IPS-15b (cell line): ENCODE data around the gene DOK7.

Source experiments
- H3K27me3 ChIP-seq: one replicate; pipeline ENCODE4 v1.6.1; 2013; ENCODE audit warnings: low read length; ENCODE audit not compliant: control insufficient read depth, insufficient read depth
- H3K36me3 ChIP-seq: one replicate; pipeline ENCODE4 v1.6.1; 2013; ENCODE audit warnings: low read length; ENCODE audit not compliant: control insufficient read depth, insufficient read depth
- H3K4me1 ChIP-seq: one replicate; pipeline ENCODE4 v1.6.1; 2013; ENCODE audit warnings: mild to moderate bottlenecking, low read length; ENCODE audit not compliant: control insufficient read depth, insufficient read depth
- H3K4me3 ChIP-seq: one replicate; pipeline ENCODE4 v1.5.1; 2013; ENCODE audit warnings: low read depth, low read length
- H3K9ac ChIP-seq: one replicate; pipeline ENCODE4 v1.6.1; 2013; ENCODE audit warnings: low read depth, mild to moderate bottlenecking, low read length
- H3K9me3 ChIP-seq: one replicate; pipeline ENCODE4 v1.6.1; 2013; ENCODE audit warnings: mild to moderate bottlenecking, low read length; ENCODE audit not compliant: control insufficient read depth, insufficient read depth

Gene DOK7

DNA sequence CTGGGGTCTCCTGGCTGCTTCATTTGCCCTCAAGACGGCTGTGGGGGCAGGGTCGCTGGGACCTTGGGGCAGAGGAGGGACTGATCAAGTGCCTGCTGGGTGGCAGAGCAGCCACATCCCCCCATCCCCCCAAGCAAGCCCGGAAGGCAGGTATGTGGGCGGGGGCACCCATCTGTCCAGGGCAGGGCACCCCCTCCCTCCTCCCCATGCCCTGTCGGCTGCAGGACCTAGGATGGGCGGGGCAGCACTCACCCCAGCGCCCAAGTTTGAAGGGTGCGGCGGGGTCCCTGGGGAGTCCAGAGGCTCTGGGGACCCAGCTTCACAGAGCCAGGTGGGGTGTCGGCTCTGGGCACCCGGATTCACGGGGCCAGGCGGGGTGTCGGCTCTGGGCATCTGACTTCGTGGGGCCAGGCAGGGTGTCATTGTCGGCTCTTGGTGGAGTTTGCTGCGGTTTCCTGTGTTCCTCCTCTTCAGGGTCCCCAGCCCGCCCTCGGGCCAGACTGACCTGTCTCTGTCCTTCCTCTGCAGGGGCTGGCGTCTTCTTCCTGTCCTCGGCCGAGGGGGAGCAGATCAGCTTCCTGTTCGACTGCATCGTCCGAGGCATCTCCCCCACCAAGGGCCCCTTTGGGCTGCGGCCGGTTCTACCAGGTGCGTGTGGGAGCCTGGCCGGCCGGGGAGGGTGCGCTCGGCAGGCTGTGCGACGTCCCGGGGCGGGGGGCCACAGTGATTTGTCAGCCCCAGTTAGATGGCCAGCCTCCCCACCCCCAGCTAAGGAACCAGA is 22.1 kb downstream of the DOK7 start:
- H3K4me3 ChIP-seq = no peak overlapping the region
- H3K27me3 ChIP-seq = peaks cover 48% of the 10 kb centered on the region
- H3K9me3 ChIP-seq = no peaks in the 10 kb centered on the region
- H3K36me3 ChIP-seq = no peaks in the 10 kb centered on the region
- peaks cover 7% of the 10 kb centered on the region for H3K4me1 ChIP-seq
- H3K9ac ChIP-seq = no peak overlapping the region

DNA sequence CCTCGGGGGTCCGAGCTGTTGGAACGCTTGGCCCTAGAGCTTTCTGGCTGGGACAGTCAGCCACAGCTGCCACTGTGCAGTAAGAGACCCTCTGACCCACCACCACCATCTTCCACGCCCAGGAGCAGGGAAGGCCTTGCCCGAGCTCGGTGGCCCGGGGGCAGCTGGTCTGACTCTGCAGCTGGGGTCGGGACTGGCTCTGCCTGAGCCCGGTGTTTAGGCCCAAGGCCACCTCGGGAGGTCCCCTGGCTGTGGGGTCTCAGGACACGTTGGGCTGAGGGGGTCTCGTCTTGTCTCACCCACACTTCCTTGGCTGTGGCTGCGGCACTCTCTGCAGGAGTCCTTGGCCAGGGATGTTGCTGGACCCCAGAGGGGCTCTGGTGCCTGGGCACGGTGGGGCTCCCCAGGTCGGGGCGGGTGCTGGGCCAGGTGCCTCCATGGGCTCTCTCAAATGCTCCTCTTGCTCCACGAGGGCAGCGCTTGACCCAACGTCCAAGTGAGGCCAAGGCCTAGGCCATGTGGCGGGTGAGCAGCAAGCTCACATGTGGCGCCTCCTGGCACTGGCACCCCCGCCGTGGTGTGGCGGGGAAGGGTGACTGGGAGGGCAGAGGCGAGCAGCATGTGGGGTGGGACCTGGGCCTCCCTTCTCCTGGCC is 22.9 kb downstream of the DOK7 start:
- H3K9ac ChIP-seq = no peak overlapping the region
- no peaks in the 10 kb centered on the region for H3K9me3 ChIP-seq
- H3K4me3 ChIP-seq = no peak overlapping the region
- peaks cover 4% of the 10 kb centered on the region for H3K4me1 ChIP-seq
- H3K27me3 ChIP-seq = peaks cover 56% of the 10 kb centered on the region
- H3K36me3 ChIP-seq = no peaks in the 10 kb centered on the region

DNA sequence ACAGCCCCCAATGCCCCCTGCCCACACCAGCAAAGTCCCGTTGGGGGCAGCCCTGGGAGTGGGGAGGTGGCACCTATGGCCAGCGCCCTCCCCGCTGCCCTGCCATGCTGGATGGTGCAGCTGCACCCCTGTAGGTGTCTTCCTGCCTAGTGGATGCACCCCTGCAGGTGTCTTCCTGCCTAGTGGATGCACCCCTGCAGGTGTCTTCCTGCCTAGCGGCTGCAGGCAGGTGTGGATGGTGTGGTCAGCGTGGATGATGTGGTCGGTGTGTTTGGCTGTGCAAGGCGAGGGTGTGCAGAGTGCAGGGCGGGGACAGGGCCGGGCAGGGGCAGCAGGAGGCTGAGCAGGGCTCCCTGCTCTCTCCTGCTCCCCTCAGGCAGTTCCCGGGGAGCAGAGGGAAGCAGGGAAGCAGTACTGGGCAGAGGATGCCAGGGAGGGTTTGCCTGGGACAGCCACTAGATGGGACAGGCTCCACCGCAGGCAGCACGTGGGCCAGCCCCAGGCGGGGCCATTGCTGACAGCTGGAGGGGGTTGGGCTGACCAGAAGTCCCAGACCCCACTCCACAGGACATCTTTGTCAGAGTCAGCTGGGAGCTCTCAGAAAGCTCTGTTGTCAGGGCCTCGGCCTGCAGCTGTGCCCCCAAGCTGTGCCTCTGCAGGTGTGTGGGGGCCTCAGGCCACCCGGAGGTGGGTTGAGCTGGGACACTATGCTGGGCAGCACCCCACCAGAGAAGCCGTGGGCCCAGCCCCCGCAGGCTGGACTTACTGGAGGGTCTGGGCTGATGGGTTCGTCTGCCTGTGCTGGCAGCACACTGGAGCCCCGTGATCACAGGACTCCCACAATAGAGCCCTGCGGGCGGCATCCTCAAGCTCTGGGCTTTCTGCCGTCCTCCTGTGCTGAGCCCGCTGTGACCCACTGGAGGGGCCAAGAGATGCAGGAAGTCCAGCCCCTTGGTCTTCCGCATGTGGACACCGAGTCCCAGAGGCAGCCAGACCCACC is 23.7 kb downstream of the DOK7 start:
- H3K4me3 ChIP-seq = no peak overlapping the region
- peaks cover 63% of the 10 kb centered on the region for H3K27me3 ChIP-seq
- no peak overlapping the region for H3K9ac ChIP-seq
- H3K4me1 ChIP-seq = peaks cover under 1% of the 10 kb centered on the region
- H3K9me3 ChIP-seq = no peaks in the 10 kb centered on the region
- no peaks in the 10 kb centered on the region for H3K36me3 ChIP-seq

DNA sequence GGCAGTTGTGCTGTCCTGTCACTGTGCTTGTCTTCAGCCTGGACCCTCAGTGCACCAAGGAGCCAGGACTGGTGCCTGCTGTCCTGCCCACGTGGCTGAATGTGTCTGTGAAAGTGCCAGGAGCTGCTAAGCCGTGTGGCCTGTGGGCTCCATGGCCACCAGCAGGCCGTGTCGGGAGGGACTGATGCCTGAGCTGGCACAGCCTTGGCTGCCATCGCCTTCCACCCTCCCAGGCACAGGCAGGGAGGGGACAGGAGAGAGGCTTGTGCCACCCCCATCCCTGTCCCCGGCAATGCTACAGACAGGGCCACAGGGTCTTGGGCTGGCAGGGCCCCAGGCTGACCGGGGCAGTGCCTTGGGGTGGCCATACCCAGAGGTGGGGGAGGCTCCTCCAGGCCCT is 24.8 kb downstream of the DOK7 start:
- no peak overlapping the region for H3K9ac ChIP-seq
- peaks cover 3% of the 10 kb centered on the region for H3K4me1 ChIP-seq
- no peaks in the 10 kb centered on the region for H3K36me3 ChIP-seq
- no peaks in the 10 kb centered on the region for H3K9me3 ChIP-seq
- no peak overlapping the region for H3K4me3 ChIP-seq
- peaks cover 65% of the 10 kb centered on the region for H3K27me3 ChIP-seq

DNA sequence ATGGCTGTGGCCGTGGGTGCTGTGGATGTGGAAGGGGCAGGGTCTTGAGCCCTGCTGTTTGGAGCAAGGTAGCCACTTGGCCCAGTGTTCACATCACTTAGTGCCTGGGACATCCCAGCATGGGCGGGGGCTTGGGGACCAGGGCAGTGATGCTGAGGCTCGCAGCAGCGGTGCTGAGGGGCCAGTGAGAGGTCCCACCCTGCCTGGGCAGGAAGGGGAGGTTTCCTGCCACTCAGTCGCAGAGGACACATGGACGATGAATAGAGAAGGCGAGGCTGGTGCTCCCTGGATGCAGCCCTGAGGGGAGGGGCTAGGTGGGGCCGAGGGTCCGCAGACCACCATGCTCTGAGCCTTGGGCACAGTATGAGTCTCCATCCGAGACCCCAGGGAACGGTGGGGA is 25.7 kb downstream of the DOK7 start:
- Histone ChIP-seq H3K9me3 (no peaks in the 10 kb centered on the region), H3K4me1 (peaks cover 3% of the 10 kb centered on the region), H3K36me3 (no peaks in the 10 kb centered on the region), H3K27me3 (peaks cover 71% of the 10 kb centered on the region), H3K9ac (no peak overlapping the region), H3K4me3 (no peak overlapping the region)

DNA sequence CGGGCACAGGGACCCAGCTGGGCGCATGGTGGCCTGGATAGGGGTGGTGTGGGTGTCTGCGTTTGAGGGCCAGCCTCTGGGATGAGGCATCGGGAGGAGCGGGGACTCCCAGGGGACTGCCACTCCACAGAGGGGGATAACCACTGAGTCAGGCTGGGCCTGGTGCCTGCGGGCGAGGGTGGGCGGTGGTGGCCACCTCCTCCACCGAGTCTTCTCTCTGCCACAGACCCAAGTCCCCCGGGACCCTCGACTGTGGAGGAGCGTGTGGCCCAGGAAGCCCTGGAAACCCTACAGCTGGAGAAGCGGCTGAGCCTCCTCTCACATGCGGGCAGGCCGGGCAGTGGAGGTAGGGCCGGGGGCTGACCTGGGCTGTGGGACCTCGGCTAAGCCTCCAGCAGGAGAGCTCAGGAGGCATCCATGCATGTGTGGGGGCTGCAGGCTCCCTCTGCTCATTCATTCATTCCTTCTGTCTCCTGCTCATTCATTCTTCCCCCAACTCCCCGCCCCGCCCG is 26.4 kb downstream of the DOK7 start:
- Histone ChIP-seq H3K36me3 (no peaks in the 10 kb centered on the region), H3K9ac (no peak overlapping the region), H3K27me3 (peaks cover 73% of the 10 kb centered on the region), H3K4me3 (no peak overlapping the region), H3K9me3 (no peaks in the 10 kb centered on the region), H3K4me1 (peaks cover 3% of the 10 kb centered on the region)

DNA sequence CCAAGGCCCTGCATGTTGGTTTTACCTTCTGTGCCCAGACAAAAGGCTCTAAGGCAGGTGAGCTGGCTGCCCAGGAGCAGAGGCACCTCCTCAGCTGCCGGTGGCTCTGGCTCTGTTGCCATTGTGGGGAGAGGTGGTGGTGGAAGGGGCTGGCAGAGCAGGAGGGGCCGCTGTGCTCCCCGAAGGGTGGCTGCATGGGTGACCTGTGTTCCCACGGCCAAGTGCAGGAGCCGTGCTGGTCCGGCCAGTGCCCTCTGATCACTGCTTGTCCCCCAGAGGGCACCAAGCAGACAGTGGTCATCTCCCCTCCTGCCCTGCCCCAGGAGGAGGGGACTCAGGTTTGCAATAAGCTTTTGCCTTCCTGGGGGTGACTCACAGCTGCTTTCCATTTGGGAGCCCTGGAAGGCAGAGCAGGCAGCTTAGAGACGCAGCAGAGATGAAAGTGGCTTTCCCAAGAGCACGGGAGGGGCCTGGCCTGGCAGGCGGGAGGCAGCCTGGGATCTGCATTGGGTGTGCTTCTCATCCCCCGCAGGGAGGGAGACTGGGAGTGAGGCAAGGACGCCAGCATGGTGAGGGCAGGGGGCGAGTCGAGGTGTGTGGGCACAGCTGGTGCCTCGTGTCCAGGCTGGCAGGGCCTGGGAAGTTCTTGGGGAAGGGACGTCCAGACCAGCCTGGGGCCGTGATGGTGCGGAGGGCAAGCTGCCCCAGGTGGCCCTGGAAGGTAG is 28.7 kb downstream of the DOK7 start:
- Histone ChIP-seq H3K4me3 (no peak overlapping the region), H3K36me3 (no peaks in the 10 kb centered on the region), H3K27me3 (peaks cover 78% of the 10 kb centered on the region), H3K4me1 (peaks cover 3% of the 10 kb centered on the region), H3K9ac (no peak overlapping the region), H3K9me3 (no peaks in the 10 kb centered on the region)

DNA sequence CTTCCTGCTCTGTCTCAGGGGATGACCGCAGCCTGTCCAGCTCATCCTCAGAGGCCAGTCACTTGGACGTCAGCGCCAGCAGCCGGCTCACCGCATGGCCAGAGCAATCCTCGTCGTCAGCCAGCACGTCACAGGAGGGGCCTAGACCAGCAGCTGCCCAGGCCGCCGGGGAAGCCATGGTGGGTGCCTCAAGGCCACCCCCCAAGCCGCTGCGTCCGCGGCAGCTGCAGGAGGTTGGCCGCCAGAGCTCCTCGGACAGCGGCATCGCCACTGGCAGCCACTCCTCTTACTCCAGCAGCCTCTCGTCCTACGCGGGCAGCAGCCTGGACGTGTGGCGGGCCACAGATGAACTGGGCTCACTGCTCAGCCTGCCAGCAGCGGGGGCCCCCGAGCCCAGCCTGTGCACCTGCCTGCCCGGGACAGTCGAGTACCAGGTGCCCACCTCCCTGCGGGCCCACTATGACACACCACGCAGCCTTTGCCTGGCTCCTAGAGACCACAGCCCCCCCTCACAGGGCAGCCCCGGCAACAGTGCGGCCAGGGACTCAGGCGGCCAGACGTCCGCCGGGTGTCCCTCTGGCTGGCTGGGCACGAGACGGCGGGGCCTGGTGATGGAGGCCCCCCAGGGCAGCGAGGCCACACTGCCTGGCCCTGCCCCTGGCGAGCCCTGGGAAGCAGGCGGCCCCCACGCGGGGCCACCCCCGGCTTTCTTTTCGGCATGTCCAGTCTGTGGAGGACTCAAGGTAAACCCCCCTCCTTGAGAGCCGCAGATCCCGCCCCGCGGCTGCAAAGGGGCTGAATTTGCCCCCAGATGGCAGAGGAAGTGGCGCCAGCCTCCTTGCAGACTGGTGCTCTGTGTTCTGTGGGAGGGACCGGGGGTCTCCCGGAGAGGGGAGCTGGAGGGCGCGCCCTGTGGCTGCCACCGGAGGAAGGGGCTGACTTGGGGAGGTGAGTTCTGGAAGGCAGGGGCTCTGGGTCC is 29.9 kb downstream of the DOK7 start:
- no peak overlapping the region for H3K4me3 ChIP-seq
- H3K4me1 ChIP-seq = peaks cover 3% of the 10 kb centered on the region
- no peak overlapping the region for H3K9ac ChIP-seq
- no peaks in the 10 kb centered on the region for H3K9me3 ChIP-seq
- H3K27me3 ChIP-seq = peaks cover 67% of the 10 kb centered on the region
- H3K36me3 ChIP-seq = no peaks in the 10 kb centered on the region

DNA sequence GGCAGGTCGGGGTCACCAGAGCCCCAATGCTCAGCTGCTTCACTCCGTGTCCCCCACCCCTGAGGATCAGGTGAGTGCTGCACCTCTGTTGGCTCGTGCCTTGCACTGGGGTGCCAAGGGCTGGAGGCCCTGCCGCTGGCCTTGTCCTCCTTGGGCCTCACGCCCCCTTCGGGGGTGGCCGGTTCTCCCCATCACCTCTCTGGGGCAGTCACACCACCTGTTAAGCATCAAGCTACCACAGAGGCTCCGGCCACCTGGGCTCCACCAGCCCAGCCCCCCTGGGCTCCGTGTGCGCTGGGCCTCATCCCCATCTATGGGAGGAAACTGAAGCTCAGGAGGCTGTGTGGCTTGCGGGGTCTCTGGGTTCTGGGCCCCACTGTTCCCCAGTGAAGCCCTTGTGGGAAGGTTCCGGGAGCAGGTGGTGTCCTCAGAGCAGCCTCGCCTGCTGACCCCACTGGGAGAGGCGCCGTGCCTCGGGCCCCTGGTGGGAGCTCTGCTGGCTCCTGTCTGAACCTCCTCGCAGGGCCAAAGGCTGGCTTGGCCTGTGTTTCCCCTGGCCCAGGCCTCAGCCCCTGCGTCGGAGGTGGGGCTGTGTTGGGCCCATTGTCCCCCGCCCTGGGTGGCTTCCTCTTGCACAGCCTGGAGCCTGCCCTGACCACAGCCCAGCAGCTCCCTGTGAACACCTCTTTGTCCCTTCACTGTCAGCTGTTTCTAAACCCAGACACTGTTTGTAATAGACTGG is 30.8 kb downstream of the DOK7 start:
- Histone ChIP-seq H3K36me3 (no peaks in the 10 kb centered on the region), H3K4me1 (peaks cover 3% of the 10 kb centered on the region), H3K4me3 (no peak overlapping the region), H3K9me3 (no peaks in the 10 kb centered on the region), H3K9ac (no peak overlapping the region), H3K27me3 (peaks cover 60% of the 10 kb centered on the region)

DNA sequence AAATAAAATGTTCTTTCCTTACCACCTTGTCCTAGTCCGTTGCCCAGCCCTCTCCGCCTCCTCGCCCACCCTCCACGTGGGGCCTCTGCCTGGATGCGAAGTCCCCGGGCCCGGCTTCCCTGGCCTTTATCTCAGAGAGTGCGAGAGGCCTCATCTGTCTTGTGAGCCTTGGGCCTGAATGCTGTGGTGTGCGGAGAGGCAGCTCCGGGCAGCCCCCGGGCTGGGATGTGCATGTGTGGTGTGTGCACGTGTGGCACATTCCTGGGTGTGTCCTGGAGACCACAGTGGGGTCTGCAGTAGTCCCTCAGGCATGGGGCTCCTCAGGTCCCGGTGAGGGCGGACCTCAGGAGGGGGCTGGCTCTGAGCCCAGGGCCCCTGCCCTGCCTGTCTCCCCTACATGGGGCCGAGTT is 31.4 kb downstream of the DOK7 start:
- Histone ChIP-seq H3K9ac (no peak overlapping the region), H3K27me3 (peaks cover 55% of the 10 kb centered on the region), H3K4me1 (peaks cover 3% of the 10 kb centered on the region), H3K9me3 (no peaks in the 10 kb centered on the region), H3K4me3 (no peak overlapping the region), H3K36me3 (no peaks in the 10 kb centered on the region)
